Measurements from ENCODE around the gene CRNKL1. TPM values are rescaled to one million over a fixed set of nuclear protein-coding genes. Genes with fewer than 3 reads are reported as not detected.

The CRNKL1 gene
- total and polyA plus RNA-seq, 2 donors (not counting 1 experiment from before 2014, with no cell fraction given), result 19.2 to 32.7 TPM

DNA sequence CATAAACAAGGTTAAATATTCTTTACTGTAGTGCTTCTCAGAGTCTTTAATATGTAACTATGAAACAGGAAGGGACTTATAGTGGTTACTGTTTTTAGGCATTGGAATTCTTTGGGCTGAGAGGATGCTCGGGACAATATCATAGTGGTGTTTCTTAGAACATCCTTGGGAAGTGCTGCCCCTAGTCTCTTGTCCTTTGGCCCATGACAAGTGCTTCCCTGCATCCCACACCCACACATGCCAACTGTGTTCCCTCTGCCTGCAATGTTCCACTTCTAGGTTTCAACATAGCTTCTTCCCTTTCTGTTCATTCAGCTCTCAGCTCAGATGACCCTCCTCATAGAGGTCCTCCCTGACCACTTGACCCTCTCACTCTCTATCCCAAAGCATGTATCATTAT lies 37.7 kb upstream of the CRNKL1 start:
- no peak overlapping the region for H3K9ac ChIP-seq (ENCODE audit: insufficient read depth, low read length)
- no peaks in the 10 kb centered on the region for H3K4me1 ChIP-seq (ENCODE audit: control insufficient read depth, extremely low read depth, insufficient read depth, low read length)
- H3K36me3 ChIP-seq (ENCODE audit: control insufficient read depth, insufficient read depth, low read length), result no peaks in the 10 kb centered on the region
- H3K4me3 ChIP-seq (replicated peaks in 1 of 4; ENCODE audit: control extremely low read depth in 1 of 4, insufficient read depth in 1 of 4, low read depth in 3 of 4, low read length in 4 of 4), result no peak overlapping the region
- no peak overlapping the region for H2AFZ ChIP-seq (ENCODE audit: low read length)
- H4K20me1 ChIP-seq (ENCODE audit: control insufficient read depth, extremely low read depth, insufficient read depth, low read length), result no peaks in the 10 kb centered on the region
- DNase-seq (ENCODE audit: low read depth in 2 of 2), result no peak
- TF ChIP-seq EZH2 (IDR thresholded peaks at IDR 0.05; ENCODE audit: low read length, missing control alignments), result no peak
- TF ChIP-seq, protein P1, sequence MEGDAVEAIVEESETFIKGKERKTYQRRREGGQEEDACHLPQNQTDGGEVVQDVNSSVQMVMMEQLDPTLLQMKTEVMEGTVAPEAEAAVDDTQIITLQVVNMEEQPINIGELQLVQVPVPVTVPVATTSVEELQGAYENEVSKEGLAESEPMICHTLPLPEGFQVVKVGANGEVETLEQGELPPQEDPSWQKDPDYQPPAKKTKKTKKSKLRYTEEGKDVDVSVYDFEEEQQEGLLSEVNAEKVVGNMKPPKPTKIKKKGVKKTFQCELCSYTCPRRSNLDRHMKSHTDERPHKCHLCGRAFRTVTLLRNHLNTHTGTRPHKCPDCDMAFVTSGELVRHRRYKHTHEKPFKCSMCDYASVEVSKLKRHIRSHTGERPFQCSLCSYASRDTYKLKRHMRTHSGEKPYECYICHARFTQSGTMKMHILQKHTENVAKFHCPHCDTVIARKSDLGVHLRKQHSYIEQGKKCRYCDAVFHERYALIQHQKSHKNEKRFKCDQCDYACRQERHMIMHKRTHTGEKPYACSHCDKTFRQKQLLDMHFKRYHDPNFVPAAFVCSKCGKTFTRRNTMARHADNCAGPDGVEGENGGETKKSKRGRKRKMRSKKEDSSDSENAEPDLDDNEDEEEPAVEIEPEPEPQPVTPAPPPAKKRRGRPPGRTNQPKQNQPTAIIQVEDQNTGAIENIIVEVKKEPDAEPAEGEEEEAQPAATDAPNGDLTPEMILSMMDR (conservative IDR thresholded peaks at IDR 0.05 in 1 of 2, IDR thresholded peaks at IDR 0.05 in 1 of 2; ENCODE audit: low read depth in 1 of 2, low read length in 2 of 2), result no peak
- H3K27me3 ChIP-seq (ENCODE audit: control insufficient read depth, insufficient read depth, low read length), result peaks cover 3% of the 10 kb centered on the region
- H3K4me2 ChIP-seq (ENCODE audit: extremely low read depth, insufficient read depth, low read length), result no peak overlapping the region
- H3K27ac ChIP-seq (ENCODE audit: insufficient read depth, low read length), result no peak overlapping the region
- H3K79me2 ChIP-seq (ENCODE audit: control insufficient read depth, insufficient read depth, low read length), result no peaks in the 10 kb centered on the region
- no peaks in the 10 kb centered on the region for H3K9me3 ChIP-seq (ENCODE audit: control insufficient read depth, insufficient read depth, low read depth, low read length)

DNA sequence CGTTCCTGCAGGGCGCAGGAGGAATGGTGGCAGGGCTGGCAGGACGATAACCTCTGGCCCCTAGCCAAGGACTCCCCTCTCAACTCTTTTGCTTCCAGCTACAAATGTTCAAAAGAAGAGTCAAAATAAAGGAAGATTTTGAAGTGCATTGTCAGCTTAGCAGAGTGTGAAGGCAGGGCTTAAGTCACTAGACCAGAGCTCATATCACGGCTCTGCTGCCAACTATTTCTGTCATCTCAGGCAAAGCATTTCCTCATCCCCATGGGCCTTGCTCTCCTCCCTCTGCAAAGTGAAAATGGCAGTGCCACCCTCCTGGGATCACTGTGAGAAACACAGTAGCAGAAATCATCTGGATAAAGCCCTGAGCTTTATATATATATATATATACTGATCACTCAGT lies 36.8 kb upstream of the CRNKL1 start:
- no peaks in the 10 kb centered on the region for H4K20me1 ChIP-seq (ENCODE audit: control insufficient read depth, extremely low read depth, insufficient read depth, low read length)
- no peak overlapping the region for H3K4me3 ChIP-seq (replicated peaks in 1 of 4; ENCODE audit: control extremely low read depth in 1 of 4, insufficient read depth in 1 of 4, low read depth in 3 of 4, low read length in 4 of 4)
- no peaks in the 10 kb centered on the region for H3K27me3 ChIP-seq (ENCODE audit: control insufficient read depth, insufficient read depth, low read length)
- H3K4me2 ChIP-seq (ENCODE audit: extremely low read depth, insufficient read depth, low read length), result no peak overlapping the region
- TF ChIP-seq, protein P1 (conservative IDR thresholded peaks at IDR 0.05 in 1 of 2, IDR thresholded peaks at IDR 0.05 in 1 of 2; ENCODE audit: low read depth in 1 of 2, low read length in 2 of 2), result no peak
- no peak for TF ChIP-seq EZH2 (IDR thresholded peaks at IDR 0.05; ENCODE audit: low read length, missing control alignments)
- H3K9ac ChIP-seq (ENCODE audit: insufficient read depth, low read length), result no peak overlapping the region
- no peaks in the 10 kb centered on the region for H3K9me3 ChIP-seq (ENCODE audit: control insufficient read depth, insufficient read depth, low read depth, low read length)
- no peaks in the 10 kb centered on the region for H3K36me3 ChIP-seq (ENCODE audit: control insufficient read depth, insufficient read depth, low read length)
- no peak overlapping the region for H3K27ac ChIP-seq (ENCODE audit: insufficient read depth, low read length)
- H3K4me1 ChIP-seq (ENCODE audit: control insufficient read depth, extremely low read depth, insufficient read depth, low read length), result no peaks in the 10 kb centered on the region
- no peak overlapping the region for H2AFZ ChIP-seq (ENCODE audit: low read length)
- DNase-seq (ENCODE audit: low read depth in 2 of 2), result no peak
- H3K79me2 ChIP-seq (ENCODE audit: control insufficient read depth, insufficient read depth, low read length), result no peaks in the 10 kb centered on the region

DNA sequence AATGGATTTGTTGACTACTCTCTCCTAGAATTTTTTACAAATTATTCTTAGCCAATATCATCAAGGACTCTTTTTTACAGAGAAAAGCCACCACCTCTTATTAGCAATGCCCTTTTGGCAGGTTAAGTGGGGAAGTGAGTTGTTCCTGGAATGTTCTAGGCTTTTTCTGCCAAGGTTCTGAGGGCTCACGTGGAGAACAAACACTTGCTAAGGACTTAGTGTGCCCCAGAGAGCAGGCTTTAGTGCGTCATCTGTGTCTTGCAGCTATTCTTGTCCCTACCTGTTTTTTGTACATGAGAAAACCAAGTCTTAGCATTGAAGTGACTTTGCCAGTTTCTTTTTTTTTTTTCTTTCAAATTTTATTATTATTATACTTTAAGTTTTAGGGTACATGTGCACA lies 33.5 kb upstream of the CRNKL1 start:
- no peaks in the 10 kb centered on the region for H3K9me3 ChIP-seq (ENCODE audit: control insufficient read depth, insufficient read depth, low read depth, low read length)
- DNase-seq (ENCODE audit: low read depth in 2 of 2), result no peak

More for the DNA sequence above, 33.5 kb upstream of the CRNKL1 start:
- no peak overlapping the region for H3K4me2 ChIP-seq (ENCODE audit: extremely low read depth, insufficient read depth, low read length)
- H3K36me3 ChIP-seq (ENCODE audit: control insufficient read depth, insufficient read depth, low read length), result no peaks in the 10 kb centered on the region
- H2AFZ ChIP-seq (ENCODE audit: low read length), result no peak overlapping the region
- H3K79me2 ChIP-seq (ENCODE audit: control insufficient read depth, insufficient read depth, low read length), result no peaks in the 10 kb centered on the region
- TF ChIP-seq EZH2 (IDR thresholded peaks at IDR 0.05; ENCODE audit: low read length, missing control alignments), result no peak
- TF ChIP-seq, protein P1 (conservative IDR thresholded peaks at IDR 0.05 in 1 of 2, IDR thresholded peaks at IDR 0.05 in 1 of 2; ENCODE audit: low read depth in 1 of 2, low read length in 2 of 2), result no peak
- no peak overlapping the region for H3K4me3 ChIP-seq (replicated peaks in 1 of 4; ENCODE audit: control extremely low read depth in 1 of 4, insufficient read depth in 1 of 4, low read depth in 3 of 4, low read length in 4 of 4)
- H3K27ac ChIP-seq (ENCODE audit: insufficient read depth, low read length), result no peak overlapping the region
- H3K9ac ChIP-seq (ENCODE audit: insufficient read depth, low read length), result no peak overlapping the region
- H4K20me1 ChIP-seq (ENCODE audit: control insufficient read depth, extremely low read depth, insufficient read depth, low read length), result no peaks in the 10 kb centered on the region
- no peaks in the 10 kb centered on the region for H3K4me1 ChIP-seq (ENCODE audit: control insufficient read depth, extremely low read depth, insufficient read depth, low read length)
- peaks cover 3% of the 10 kb centered on the region for H3K27me3 ChIP-seq (ENCODE audit: control insufficient read depth, insufficient read depth, low read length)
